ENCODE data around the gene MT3. TPM values are rescaled to one million over a fixed set of nuclear protein-coding genes. Genes with fewer than 3 reads are reported as not detected.

MT3 gene
- total RNA-seq, 1 donor from 2014 or later = not detected

GRCh38 chr16:56608043-56608875 is 18.9 kb downstream of the MT3 start, which contains the start of gene MT2A:
MT2A (plus strand) TSS chr16:56608584; CDS start chr16:56608656, 72 bp downstream.
- Histone ChIP-seq H3K27ac (peak within 1 kb of the TSS; percentile 87 to 92), H3K4me1 (peaks cover 11 to 35% of the 10 kb centered on the region in 2 donors), H3K27me3 (no peaks in the 10 kb centered on the region), H3K4me3 (peak within 1 kb of the TSS; percentile 51 to 70), H3K36me3 (no peaks in the 10 kb centered on the region), H3K9me3 (no peaks in the 10 kb centered on the region)
- intact Hi-C loops (cut with DNase I) = loop anchor here (1.0 to 5.0 kb wide), 5 partner anchors 17 to 324 kb away; partner anchors contain the start of genes HERPUD1, MT1A, MT1E and MT1X
- peak; percentile 92 to 98 for DNase-seq (ENCODE audit: low spot score in 2 of 2)
- TF ChIP-seq, protein P1, sequence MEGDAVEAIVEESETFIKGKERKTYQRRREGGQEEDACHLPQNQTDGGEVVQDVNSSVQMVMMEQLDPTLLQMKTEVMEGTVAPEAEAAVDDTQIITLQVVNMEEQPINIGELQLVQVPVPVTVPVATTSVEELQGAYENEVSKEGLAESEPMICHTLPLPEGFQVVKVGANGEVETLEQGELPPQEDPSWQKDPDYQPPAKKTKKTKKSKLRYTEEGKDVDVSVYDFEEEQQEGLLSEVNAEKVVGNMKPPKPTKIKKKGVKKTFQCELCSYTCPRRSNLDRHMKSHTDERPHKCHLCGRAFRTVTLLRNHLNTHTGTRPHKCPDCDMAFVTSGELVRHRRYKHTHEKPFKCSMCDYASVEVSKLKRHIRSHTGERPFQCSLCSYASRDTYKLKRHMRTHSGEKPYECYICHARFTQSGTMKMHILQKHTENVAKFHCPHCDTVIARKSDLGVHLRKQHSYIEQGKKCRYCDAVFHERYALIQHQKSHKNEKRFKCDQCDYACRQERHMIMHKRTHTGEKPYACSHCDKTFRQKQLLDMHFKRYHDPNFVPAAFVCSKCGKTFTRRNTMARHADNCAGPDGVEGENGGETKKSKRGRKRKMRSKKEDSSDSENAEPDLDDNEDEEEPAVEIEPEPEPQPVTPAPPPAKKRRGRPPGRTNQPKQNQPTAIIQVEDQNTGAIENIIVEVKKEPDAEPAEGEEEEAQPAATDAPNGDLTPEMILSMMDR (IDR thresholded peaks at IDR 0.05) = no peak

DNA sequence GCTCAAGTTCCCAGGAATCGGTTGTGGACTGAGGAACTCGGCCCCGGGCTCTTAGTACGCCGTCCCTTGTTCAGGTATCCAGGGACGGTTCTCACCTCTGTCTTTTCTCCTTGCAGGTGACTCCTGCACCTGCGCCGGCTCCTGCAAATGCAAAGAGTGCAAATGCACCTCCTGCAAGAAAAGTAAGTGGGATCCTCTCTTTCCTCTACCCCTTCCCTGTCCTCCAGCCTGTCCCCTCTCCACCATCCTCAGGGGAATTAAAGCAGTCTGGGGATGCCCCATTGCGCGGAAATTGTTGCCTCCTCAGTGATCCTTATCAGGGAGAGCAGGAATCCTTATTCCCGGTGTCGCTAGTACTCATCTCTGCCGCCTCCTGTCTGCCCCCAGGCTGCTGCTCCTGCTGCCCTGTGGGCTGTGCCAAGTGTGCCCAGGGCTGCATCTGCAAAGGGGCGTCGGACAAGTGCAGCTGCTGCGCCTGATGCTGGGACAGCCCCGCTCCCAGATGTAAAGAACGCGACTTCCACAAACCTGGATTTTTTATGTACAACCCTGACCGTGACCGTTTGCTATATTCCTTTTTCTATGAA is 19.6 kb downstream of the MT3 start:
- no peaks in the 10 kb centered on the region for H3K36me3 ChIP-seq
- H3K9me3 ChIP-seq = no peaks in the 10 kb centered on the region
- no peaks in the 10 kb centered on the region for H3K27me3 ChIP-seq
- peak overlapping the region; percentile 87 to 92 for H3K27ac ChIP-seq
- TF ChIP-seq, protein P1 (IDR thresholded peaks at IDR 0.05) = no peak
- no peak for DNase-seq (ENCODE audit: low spot score in 2 of 2)
- intact Hi-C loops (cut with DNase I) = loop anchor here (1.0 to 5.0 kb wide), 5 partner anchors 16 to 323 kb away; partner anchors contain the start of genes HERPUD1, MT1A, MT1E and MT1X
- H3K4me1 ChIP-seq = peaks cover 11 to 35% of the 10 kb centered on the region in 2 donors
- H3K4me3 ChIP-seq = peak overlapping the region; percentile 51 to 70

DNA sequence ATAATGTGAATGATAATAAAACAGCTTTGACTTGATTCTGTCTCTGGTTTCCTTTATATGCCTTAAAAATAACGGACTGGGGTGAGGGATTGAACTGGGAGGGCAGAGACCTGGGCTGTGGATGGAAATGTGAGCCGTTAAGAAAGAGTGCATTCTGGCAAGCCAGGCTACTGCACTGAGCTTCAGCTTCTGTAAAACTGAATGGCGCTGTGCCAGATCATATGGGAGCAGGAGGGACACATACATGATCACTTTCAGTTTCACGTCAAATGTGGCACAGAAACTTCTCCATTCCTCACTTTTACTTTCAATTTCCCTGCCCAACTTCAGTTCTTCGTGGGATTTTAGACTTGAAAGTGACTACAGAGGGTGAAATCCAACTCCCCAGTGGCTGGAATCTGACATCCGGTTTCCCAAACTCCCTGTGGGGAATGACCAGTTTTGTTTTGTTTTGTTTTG is 20.2 kb downstream of the MT3 start:
- peak overlapping the region; percentile 51 to 70 for H3K4me3 ChIP-seq
- DNase-seq (ENCODE audit: low spot score in 2 of 2) = peak in 1 of 2 donors; percentile 86
- TF ChIP-seq, protein P1 (IDR thresholded peaks at IDR 0.05) = no peak
- peaks cover 11 to 35% of the 10 kb centered on the region in 2 donors for H3K4me1 ChIP-seq
- intact Hi-C loops (cut with DNase I) = loop anchor here (2.0 to 5.0 kb wide), 3 partner anchors 73 to 323 kb away; partner anchors contain the start of genes HERPUD1, MT1X, NUDT21 and OGFOD1
- H3K27me3 ChIP-seq = no peaks in the 10 kb centered on the region
- H3K9me3 ChIP-seq = no peaks in the 10 kb centered on the region
- H3K36me3 ChIP-seq = no peaks in the 10 kb centered on the region
- H3K27ac ChIP-seq = peak overlapping the region; percentile 87 to 92

DNA sequence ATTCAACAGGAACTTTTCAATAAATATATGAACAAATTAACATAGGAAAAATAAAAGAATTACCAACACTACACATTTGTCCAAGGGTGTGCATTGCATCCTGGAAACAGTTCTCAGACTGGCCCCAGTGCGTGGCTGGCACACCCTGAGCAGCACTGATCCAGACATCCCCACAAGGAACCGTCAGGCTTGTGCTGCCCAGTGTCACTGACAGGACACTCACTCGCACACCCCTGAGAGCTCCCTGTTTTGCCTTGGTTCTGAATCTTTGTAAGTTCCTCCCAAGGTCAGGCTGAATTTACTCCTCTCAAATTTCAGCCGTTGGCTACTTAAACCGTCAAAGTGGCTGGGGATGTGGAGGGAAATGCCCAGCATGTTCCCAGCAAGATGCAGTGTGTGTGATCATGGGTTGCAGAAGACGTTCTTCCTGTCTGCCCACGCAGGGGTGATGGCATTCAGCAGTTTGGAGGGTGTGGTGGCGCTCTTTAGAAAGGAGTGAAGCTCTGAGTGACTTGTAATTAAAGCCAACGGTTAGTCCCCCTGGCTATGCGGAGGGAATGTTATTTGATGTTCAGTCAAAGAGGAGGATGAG is 20.8 kb downstream of the MT3 start:
- Histone ChIP-seq H3K9me3 (no peaks in the 10 kb centered on the region), H3K27me3 (no peaks in the 10 kb centered on the region), H3K4me1 (peaks cover 11 to 35% of the 10 kb centered on the region in 2 donors), H3K36me3 (no peaks in the 10 kb centered on the region), H3K4me3 (peak overlapping the region; percentile 51 to 70), H3K27ac (peak overlapping the region; percentile 87 to 92)
- intact Hi-C loops (cut with DNase I) = no loop called here
- peak in 1 of 2 donors; percentile 89 for DNase-seq (ENCODE audit: low spot score in 2 of 2)
- TF ChIP-seq, protein P1 (IDR thresholded peaks at IDR 0.05) = no peak

DNA sequence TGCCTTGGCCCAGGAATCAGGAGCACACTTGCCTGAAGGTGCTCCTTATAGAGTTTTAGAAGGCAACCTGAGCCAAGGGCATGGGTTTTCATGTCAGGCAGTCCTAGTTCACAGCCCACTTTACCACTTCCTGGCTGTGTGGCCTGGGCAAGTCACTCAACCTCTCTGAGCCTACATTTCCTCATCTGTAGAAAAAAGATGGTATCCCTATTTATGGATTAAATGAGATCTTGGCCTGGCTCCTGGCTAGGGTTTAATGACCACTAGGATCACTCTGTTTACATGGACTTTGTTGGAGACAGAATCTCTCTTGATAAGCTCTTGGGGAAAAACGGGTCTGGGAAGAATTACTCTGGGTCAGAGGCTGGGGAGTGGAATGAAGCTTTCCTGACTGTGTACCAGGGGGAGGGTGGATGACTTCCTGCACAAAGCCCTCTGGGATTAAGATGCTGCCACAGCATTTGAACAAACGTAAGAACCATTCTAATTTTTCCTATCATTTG is 21.3 kb downstream of the MT3 start:
- H3K4me3 ChIP-seq = peak overlapping the region; percentile 51 to 70
- TF ChIP-seq, protein P1 (IDR thresholded peaks at IDR 0.05) = no peak
- intact Hi-C loops (cut with DNase I) = no loop called here

More for the DNA sequence above, 21.3 kb downstream of the MT3 start:
- Histone ChIP-seq H3K9me3 (no peaks in the 10 kb centered on the region), H3K27me3 (no peaks in the 10 kb centered on the region), H3K4me1 (peaks cover 11 to 35% of the 10 kb centered on the region in 2 donors), H3K36me3 (no peaks in the 10 kb centered on the region), H3K27ac (peak overlapping the region; percentile 87 to 92)
- DNase-seq (ENCODE audit: low spot score in 2 of 2) = no peak
